Measurements from ENCODE around the gene ACOXL.

Gene ACOXL

DNA sequence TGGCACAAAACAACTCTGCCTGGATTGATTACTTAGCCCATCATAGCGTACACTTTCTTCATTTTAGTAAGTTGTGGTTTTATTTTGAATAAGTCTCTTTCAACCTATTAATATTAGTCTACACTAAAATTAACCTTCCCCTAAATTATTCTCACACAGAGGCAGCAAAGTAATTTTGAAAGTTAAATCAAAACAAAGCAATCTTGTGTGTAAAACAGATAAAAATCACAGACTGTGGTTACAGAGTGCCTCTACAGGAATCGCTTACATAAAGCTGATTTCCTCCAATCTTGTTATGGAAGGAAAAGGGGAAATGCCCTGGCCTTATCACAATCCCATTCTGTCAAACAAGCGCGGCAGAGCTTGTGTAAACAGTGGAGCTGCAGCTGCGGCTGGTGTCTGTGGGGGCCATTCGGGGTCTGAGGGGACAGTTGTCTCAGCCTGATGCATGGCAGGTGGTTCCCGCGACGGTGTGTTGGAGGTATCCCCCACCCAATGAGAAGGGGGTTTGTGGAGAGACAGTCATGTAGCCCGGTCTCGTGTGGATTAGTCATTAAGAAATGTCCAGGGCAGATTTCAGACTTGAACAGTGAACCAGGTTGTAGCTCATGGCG lies 430.5 kb downstream of the ACOXL start:
- no peak for DNase-seq (ENCODE audit: low read depth in 2 of 2)

DNA sequence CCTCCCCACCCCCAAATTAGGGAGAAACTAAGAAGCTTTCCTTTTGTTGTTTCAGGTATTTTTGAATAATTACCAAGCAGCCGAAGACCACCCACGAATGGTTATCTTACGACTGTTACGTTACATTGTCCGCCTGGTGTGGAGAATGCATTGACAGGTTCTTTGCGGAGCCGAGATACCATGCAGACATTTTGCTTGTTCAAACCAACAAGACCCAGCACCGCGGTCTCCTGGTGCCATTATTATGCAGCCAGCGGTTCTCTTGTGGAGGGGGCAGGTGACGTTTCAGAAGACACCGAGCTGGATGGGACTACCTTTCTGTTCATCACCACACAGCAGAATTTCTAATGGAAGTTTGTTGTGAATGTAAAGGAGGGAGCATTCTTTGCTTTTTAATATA lies 431.7 kb downstream of the ACOXL start:
- DNase-seq (ENCODE audit: low read depth in 2 of 2): no peak

DNA sequence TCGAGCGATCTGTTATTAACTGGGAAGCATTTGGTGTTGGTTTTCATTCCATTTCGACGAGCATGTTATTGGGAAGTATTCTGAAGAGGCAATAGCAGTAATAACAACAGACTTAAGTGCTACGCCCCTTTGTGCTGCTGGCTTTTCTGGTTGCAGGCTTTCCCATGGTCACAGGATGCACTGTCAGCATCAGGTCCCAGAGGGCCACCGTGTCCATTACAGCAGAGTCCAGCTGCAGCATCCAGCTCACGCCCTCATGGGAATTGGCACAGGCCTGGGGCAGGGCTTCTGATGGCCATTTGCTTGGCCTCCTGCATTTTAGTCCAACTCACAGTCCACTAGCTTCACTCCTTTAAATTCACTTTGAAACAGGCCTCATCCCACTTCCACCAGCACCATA lies 432.7 kb downstream of the ACOXL start:
- no peak for DNase-seq (ENCODE audit: low read depth in 2 of 2)

DNA sequence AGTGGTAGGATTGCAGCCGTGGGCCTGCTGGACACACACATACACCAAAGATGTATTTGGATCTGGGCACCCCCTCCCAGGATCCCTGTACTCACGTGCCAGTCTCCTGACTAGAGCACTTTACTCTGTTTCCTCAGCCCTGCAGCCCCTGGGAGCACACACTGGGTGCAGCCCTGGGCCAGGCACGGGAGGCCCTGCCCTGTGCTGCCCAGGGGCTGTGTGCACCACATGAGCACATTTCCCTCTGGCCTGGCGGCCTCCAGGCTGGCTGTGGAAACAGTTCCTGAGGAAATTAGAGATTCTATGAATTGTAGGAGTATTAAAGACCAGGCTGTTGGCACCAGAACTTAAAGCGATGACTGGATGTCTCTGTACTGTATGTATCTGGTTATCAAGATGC lies 433.7 kb downstream of the ACOXL start:
- DNase-seq (ENCODE audit: low read depth in 2 of 2): no peak

DNA sequence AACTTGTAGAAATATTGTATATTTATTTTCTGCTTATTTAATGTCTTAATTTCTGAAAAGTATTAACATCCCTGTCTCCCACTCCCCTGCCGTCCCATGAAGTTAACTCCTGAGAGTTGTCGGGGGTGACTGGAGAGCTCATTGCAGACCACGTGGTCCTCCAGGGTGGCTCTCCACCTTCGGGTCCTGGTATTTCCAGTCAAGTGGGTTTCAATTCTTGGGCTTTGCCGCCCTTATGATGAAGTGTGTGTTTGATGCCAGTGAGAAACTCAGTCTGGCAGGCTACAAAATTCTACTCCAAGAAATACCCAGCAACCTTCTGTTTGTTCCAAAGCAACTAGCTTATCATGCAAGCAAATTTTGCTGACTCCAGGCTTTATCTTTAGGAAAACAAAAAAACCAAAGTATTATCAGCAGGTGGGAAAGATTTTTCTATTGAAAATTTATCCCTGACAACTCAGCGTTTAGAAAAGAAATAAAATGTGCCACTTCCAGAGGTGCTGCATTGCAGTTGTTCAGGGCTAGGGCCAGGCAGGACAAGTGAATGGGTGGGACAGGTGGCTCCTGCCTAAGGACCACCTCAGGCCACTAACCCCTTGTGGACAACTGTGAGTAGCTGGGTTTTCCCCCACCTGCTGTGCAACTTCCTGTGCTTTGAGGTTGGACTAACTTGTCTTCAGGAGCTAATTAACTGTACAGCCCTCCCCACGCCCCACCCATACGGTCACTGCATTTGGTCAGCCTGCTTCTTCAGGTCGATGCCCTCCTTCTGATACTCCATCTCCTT lies 434.9 kb downstream of the ACOXL start:
- DNase-seq (ENCODE audit: low read depth in 2 of 2): no peak

DNA sequence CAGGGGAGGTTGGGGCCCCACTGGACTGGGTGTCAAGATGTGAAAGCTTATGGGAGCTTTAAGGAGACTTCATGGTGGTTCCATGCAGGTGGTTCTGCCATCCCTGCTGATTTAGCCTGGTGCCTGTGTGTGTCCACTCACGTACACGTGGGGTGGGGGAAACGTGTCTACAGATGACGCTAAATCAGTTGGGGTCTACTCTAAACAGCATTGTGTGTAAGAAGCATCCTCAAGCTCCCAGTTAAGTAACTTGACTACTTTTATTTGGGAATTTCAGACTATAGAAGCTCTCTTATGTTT lies 435.4 kb downstream of the ACOXL start:
- no peak for DNase-seq (ENCODE audit: low read depth in 2 of 2)
